ENCODE data around the gene WNT2B. TPM values are rescaled to one million over a fixed set of nuclear protein-coding genes. Genes with fewer than 3 reads are reported as not detected.
A peak's percentile ranks its signal among the peaks of the same experiment; 100 is the strongest.

WNT2B gene
- total and polyA plus RNA-seq, 2 donors (not counting 3 experiments of a cell fraction or from before 2014, with no cell fraction given), result 1.5 to 3.6 TPM

DNA sequence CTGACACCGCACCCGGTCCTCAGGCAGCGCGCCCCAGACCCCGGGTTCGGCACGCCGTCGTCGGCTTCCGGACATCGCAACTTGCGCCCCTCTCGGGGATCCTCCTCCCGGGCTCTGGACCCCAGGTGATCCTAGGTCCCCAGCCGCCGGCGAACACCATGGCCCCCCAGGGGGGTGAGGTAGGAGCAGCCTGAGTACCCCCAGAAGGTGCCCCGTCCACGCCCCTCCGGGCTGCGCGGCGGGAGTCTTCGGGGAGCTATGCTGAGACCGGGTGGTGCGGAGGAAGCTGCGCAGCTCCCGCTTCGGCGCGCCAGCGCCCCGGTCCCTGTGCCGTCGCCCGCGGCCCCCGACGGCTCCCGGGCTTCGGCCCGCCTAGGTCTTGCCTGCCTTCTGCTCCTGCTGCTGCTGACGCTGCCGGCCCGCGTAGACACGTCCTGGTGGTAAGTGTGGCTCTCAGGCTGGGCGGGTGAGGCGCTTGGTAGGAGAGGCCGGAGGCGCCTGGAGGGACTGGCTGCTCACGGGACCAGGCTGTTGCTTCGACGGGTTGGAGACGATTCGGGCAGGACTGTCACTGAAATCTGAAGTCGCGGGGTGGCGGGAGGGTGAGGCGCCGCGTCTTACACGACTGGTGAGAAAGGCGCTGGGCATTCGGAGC lies 367 bp downstream of the WNT2B start:
- BruUV-seq (replicated peaks), result no TSS peak
- dilution Hi-C loops (cut with MboI; ENCODE audit: extremely low pct_ligation_motif_present, low sequenced_read_pairs), result no loop called here
- H4K20me1 ChIP-seq (replicated peaks; ENCODE audit: control insufficient read depth, extremely low read depth, insufficient read depth, low read length), result no peaks in the 10 kb centered on the region
- FAIRE-seq, result no peak
- intact Hi-C loops (cut with micrococcal nuclease), result no loop called here
- no peak overlapping the region for H3K9ac ChIP-seq (replicated peaks; ENCODE audit: extremely low read depth, insufficient read depth, low read length)
- TF ChIP-seq EZH2 (IDR thresholded peaks at IDR 0.05; ENCODE audit: borderline replicate concordance, low read depth, low read length, severe bottlenecking) (peak; percentile 19), POLR2A (IDR thresholded peaks at IDR 0.05; ENCODE audit: low read depth, low read length) (no peak), MYC (IDR thresholded peaks at IDR 0.05; ENCODE audit: low read depth, low read length) (no peak), POLR2AphosphoS5 (IDR thresholded peaks at IDR 0.05; ENCODE audit: insufficient read depth, low read depth, low read length) (no peak)
- H3K79me2 ChIP-seq (ENCODE audit: control insufficient read depth, insufficient read depth, low read length), result no peaks in the 10 kb centered on the region
- no peaks in the 10 kb centered on the region for H3K9me1 ChIP-seq (replicated peaks; ENCODE audit: control insufficient read depth, extremely low read depth, insufficient read depth, low read length)
- H3K4me3 ChIP-seq (replicated peaks in 1 of 3; ENCODE audit: insufficient read depth in 1 of 3, low read depth in 1 of 3, low read length in 3 of 3), result peak overlapping the region; percentile 3 to 44 (median 26)
- H3K27ac ChIP-seq (ENCODE audit: insufficient read depth, low read depth, low read length), result no peak overlapping the region
- no peaks in the 10 kb centered on the region for H3K36me3 ChIP-seq (ENCODE audit: control insufficient read depth in 2 of 2, extremely low read depth in 1 of 2, insufficient read depth in 2 of 2, low read length in 2 of 2)
- POLR2A ChIA-PET, result no interaction called here
- H3K4me1 ChIP-seq (ENCODE audit: control insufficient read depth, extremely low read depth, insufficient read depth, low read length), result peaks cover 8% of the 10 kb centered on the region
- H2AFZ ChIP-seq (ENCODE audit: low read depth, low read length), result peak overlapping the region; percentile 60
- H3K9me3 ChIP-seq (replicated peaks; ENCODE audit: control insufficient read depth, insufficient read depth, low read length), result no peaks in the 10 kb centered on the region
- H3K27me3 ChIP-seq (ENCODE audit: control insufficient read depth in 2 of 2, insufficient read depth in 2 of 2, low read length in 2 of 2), result peaks cover 9% of the 10 kb centered on the region in 2 experiments
- peak overlapping the region; percentile 16 for H3K4me2 ChIP-seq (ENCODE audit: insufficient read depth, low read length)
- CTCF ChIA-PET, result interaction anchor here (1.0 to 1.7 kb wide), 4 partner anchors 14 to 33 kb away, joined by 3 to 8 read pairs (median 4); no protein-coding TSS in a partner anchor
- peak; percentile 13 for DNase-seq (ENCODE audit: low read depth, low spot score)

DNA sequence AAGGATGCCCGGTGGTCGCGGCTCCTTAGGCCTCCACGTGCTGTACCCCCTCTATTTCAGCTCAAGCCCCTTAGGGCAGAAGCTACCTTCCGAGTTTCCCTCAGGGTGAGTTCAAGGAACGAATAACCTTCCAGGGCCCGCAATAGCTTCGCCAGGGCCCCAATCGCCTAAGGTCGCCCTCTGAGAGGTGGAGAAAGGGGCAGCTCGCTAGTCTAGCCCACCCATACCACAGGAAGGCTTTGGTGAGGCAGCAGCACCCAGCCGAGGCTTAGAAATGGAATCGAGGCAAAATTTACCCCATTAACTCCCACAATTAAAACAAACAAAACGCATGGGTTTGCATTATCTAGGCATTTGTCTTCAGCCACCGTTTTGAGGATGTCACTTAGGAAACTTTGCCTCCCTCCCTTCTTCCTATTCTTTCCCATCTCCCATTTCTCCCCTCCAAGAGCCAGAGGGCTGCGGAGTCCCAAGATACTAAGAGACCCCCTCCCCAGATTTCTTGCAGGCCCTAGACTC lies 954 bp downstream of the WNT2B start:
- H3K4me3 ChIP-seq (replicated peaks in 1 of 3; ENCODE audit: insufficient read depth in 1 of 3, low read depth in 1 of 3, low read length in 3 of 3), result no peak overlapping the region
- H3K4me2 ChIP-seq (ENCODE audit: insufficient read depth, low read length), result no peak overlapping the region
- intact Hi-C loops (cut with micrococcal nuclease) (no loop called here), dilution Hi-C loops (cut with MboI; ENCODE audit: extremely low pct_ligation_motif_present, low sequenced_read_pairs) (no loop called here)
- no peaks in the 10 kb centered on the region for H3K36me3 ChIP-seq (ENCODE audit: control insufficient read depth in 2 of 2, extremely low read depth in 1 of 2, insufficient read depth in 2 of 2, low read length in 2 of 2)
- FAIRE-seq (no peak), DNase-seq (ENCODE audit: low read depth, low spot score) (no peak)
- H3K27me3 ChIP-seq (ENCODE audit: control insufficient read depth in 2 of 2, insufficient read depth in 2 of 2, low read length in 2 of 2), result peaks cover 9% of the 10 kb centered on the region in 2 experiments
- peaks cover 8% of the 10 kb centered on the region for H3K4me1 ChIP-seq (ENCODE audit: control insufficient read depth, extremely low read depth, insufficient read depth, low read length)
- no peaks in the 10 kb centered on the region for H3K9me3 ChIP-seq (replicated peaks; ENCODE audit: control insufficient read depth, insufficient read depth, low read length)
- H3K9me1 ChIP-seq (replicated peaks; ENCODE audit: control insufficient read depth, extremely low read depth, insufficient read depth, low read length), result no peaks in the 10 kb centered on the region
- H3K79me2 ChIP-seq (ENCODE audit: control insufficient read depth, insufficient read depth, low read length), result no peaks in the 10 kb centered on the region
- no peak overlapping the region for H2AFZ ChIP-seq (ENCODE audit: low read depth, low read length)
- no TSS peak for BruUV-seq (replicated peaks)
- H3K9ac ChIP-seq (replicated peaks; ENCODE audit: extremely low read depth, insufficient read depth, low read length), result no peak overlapping the region
- ChIA-PET POLR2A (no interaction called here), CTCF (interaction anchor here (1.0 kb wide), 1 partner anchor 13 kb away, joined by 3 read pairs; no protein-coding TSS in a partner anchor)
- TF ChIP-seq, protein P1, sequence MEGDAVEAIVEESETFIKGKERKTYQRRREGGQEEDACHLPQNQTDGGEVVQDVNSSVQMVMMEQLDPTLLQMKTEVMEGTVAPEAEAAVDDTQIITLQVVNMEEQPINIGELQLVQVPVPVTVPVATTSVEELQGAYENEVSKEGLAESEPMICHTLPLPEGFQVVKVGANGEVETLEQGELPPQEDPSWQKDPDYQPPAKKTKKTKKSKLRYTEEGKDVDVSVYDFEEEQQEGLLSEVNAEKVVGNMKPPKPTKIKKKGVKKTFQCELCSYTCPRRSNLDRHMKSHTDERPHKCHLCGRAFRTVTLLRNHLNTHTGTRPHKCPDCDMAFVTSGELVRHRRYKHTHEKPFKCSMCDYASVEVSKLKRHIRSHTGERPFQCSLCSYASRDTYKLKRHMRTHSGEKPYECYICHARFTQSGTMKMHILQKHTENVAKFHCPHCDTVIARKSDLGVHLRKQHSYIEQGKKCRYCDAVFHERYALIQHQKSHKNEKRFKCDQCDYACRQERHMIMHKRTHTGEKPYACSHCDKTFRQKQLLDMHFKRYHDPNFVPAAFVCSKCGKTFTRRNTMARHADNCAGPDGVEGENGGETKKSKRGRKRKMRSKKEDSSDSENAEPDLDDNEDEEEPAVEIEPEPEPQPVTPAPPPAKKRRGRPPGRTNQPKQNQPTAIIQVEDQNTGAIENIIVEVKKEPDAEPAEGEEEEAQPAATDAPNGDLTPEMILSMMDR (IDR thresholded peaks at IDR 0.05; ENCODE audit: extremely low read depth in 1 of 2, insufficient read depth in 1 of 2, low read depth in 1 of 2, low read length in 2 of 2), result no peak
- TF ChIP-seq MYC (IDR thresholded peaks at IDR 0.05; ENCODE audit: low read depth, low read length), result no peak
- TF ChIP-seq POLR2AphosphoS5 (IDR thresholded peaks at IDR 0.05; ENCODE audit: insufficient read depth, low read depth, low read length), result no peak
- TF ChIP-seq EZH2 (IDR thresholded peaks at IDR 0.05; ENCODE audit: borderline replicate concordance, low read depth, low read length, severe bottlenecking), result peak; percentile 12
- no peak for TF ChIP-seq POLR2A (IDR thresholded peaks at IDR 0.05; ENCODE audit: low read depth, low read length)
- TF ChIP-seq JUN (IDR thresholded peaks at IDR 0.05; ENCODE audit: borderline replicate concordance, insufficient read depth, insufficient read length, low read depth), result no peak
- no peaks in the 10 kb centered on the region for H4K20me1 ChIP-seq (replicated peaks; ENCODE audit: control insufficient read depth, extremely low read depth, insufficient read depth, low read length)
- no peak overlapping the region for H3K27ac ChIP-seq (ENCODE audit: insufficient read depth, low read depth, low read length)
